Measurements from ENCODE around the gene MIPOL1.

The MIPOL1 gene

DNA sequence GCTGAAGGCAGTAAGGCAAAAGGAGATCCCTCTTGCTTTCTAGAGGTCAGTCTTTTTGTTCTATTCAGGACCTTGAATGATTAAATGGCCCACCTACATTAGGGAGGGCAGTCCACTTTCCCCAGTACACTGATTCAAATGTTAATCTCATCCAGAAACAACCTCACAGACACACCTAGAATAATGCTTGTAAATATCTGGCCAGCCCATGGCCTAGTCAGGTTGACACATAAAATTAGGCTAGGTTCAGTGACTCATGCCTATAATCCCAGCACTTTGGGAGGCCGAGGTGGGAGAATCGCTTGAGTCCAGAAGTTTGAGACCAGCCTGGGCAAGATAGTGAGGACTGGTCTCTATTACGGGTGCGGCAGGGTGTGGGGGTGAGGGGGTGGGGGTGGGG lies 43.5 kb downstream of the MIPOL1 start:
- DNase-seq (ENCODE audit: low read depth, low spot score), result no peak
- no peak overlapping the region for H3K4me3 ChIP-seq (ENCODE audit: low read depth, low read length)
- ChIA-PET CTCF (interaction anchor here (1.9 to 3.3 kb wide), 2 partner anchors 10 to 14 kb away, joined by 4 to 37 read pairs; no protein-coding TSS in a partner anchor), POLR2A (no interaction called here)
- TF ChIP-seq CTCF (IDR thresholded peaks at IDR 0.05; ENCODE audit: insufficient read depth, low read length, missing control alignments), result no peak

- ChIA-PET POLR2A (no interaction called here), CTCF (interaction anchor here (0.6 to 5.3 kb wide), 37 partner anchors 12 to 693 kb away, joined by 3 to 101 read pairs (median 4); partner anchors contain the start of genes FOXA1 and TTC6)
- H3K4me3 ChIP-seq (ENCODE audit: low read depth, low read length), result no peak overlapping the region
- peak; percentile 19 for TF ChIP-seq CTCF (IDR thresholded peaks at IDR 0.05; ENCODE audit: insufficient read depth, low read length, missing control alignments)
- DNase-seq (ENCODE audit: low read depth, low spot score), result peak; percentile 19
These were observed 48.7 kb downstream of the MIPOL1 start for GRCh38 chr14:37246427-37246829.

- ChIA-PET CTCF (interaction anchor here (2.6 to 5.3 kb wide), 2 partner anchors 14 to 346 kb away, joined by 28 to 101 read pairs; no protein-coding TSS in a partner anchor), POLR2A (no interaction called here)
- no peak overlapping the region for H3K4me3 ChIP-seq (ENCODE audit: low read depth, low read length)
- DNase-seq (ENCODE audit: low read depth, low spot score), result no peak
- TF ChIP-seq CTCF (IDR thresholded peaks at IDR 0.05; ENCODE audit: insufficient read depth, low read length, missing control alignments), result no peak
These were observed 50.2 kb downstream of the MIPOL1 start for GRCh38 chr14:37247791-37248461.

DNA sequence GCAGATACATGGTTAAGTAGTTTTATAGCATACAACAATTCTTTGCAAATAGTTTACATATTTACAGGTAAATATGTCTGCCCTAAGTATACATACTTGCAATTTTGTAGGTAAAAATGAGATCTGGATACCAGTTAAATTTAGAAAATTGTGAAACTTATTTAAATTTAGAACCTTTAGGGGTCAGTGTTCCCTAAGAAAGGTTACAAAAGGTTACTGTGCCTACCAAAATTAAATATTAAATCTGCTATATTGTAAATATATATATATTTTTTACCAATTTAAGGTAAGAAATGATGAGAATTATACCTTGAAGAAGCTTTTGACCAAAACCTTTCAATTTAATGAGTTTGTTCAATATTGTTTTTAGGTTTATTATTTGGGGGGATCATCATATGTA lies 54.0 kb downstream of the MIPOL1 start:
- DNase-seq (ENCODE audit: low read depth, low spot score), result no peak
- no peak for TF ChIP-seq CTCF (IDR thresholded peaks at IDR 0.05; ENCODE audit: insufficient read depth, low read length, missing control alignments)
- no peak overlapping the region for H3K4me3 ChIP-seq (ENCODE audit: low read depth, low read length)
- POLR2A ChIA-PET, result no interaction called here
- CTCF ChIA-PET, result interaction anchor here (0.6 to 0.9 kb wide), 2 partner anchors 12 to 343 kb away, joined by 3 read pairs; partner anchors contain the start of gene FOXA1

- ChIA-PET CTCF (interaction anchor here (0.6 to 1.9 kb wide), 6 partner anchors 12 to 458 kb away, joined by 3 to 6 read pairs (median 3); partner anchors contain the start of genes FOXA1 and TTC6), POLR2A (no interaction called here)
- H3K4me3 ChIP-seq (ENCODE audit: low read depth, low read length), result no peak overlapping the region
- no peak for TF ChIP-seq CTCF (IDR thresholded peaks at IDR 0.05; ENCODE audit: insufficient read depth, low read length, missing control alignments)
- no peak for DNase-seq (ENCODE audit: low read depth, low spot score)
These were observed 54.7 kb downstream of the MIPOL1 start for GRCh38 chr14:37252434-37252833.

- DNase-seq (ENCODE audit: low read depth, low spot score), result peak; percentile 9
- ChIA-PET POLR2A (no interaction called here), CTCF (interaction anchor here (1.6 to 1.9 kb wide), 2 partner anchors 22 to 340 kb away, joined by 5 to 6 read pairs; no protein-coding TSS in a partner anchor)
- no peak overlapping the region for H3K4me3 ChIP-seq (ENCODE audit: low read depth, low read length)
- TF ChIP-seq CTCF (IDR thresholded peaks at IDR 0.05; ENCODE audit: insufficient read depth, low read length, missing control alignments), result no peak
These were observed 56.2 kb downstream of the MIPOL1 start for GRCh38 chr14:37253905-37254304.
